RWPE2 (cell line): ENCODE measurements around the gene CTNNA1.

Source experiments
- ATAC-seq: fragments of 200-7000 bp; cut with Tn5 transposase; 3 replicates; pipeline ENCODE4 v1.9.1; 2021; ENCODE audit warnings: low read depth
- DNase-seq: peaks from one replicate; pipeline ENCODE4 v3.0.0-alpha.2; 2020; ENCODE audit warnings: low spot score
- H3K27ac ChIP-seq: fragments of 450-650 bp; 2 replicates; pipeline ENCODE4 v1.5.1; 2017; ENCODE audit warnings: mild to moderate bottlenecking; ENCODE audit not compliant: poor library complexity, severe bottlenecking
- H3K27me3 ChIP-seq: fragments of 250-450 bp; sonication (Bioruptor Pico); 2 replicates; pipeline ENCODE4 v1.5.1; 2021; ENCODE audit warnings: mild to moderate bottlenecking, moderate library complexity; ENCODE audit not compliant: insufficient read depth, poor library complexity, severe bottlenecking
- H3K36me3 ChIP-seq: fragments of 250-450 bp; sonication (Bioruptor Pico); 2 replicates; pipeline ENCODE4 v1.5.1; 2020; ENCODE audit warnings: low read depth, mild to moderate bottlenecking, moderate library complexity
- H3K4me1 ChIP-seq: fragments of 250-450 bp; sonication (Bioruptor Pico); 2 replicates; pipeline ENCODE4 v1.5.1; 2021; ENCODE audit warnings: mild to moderate bottlenecking, moderate library complexity; ENCODE audit not compliant: insufficient read depth, poor library complexity, severe bottlenecking
- H3K4me3 ChIP-seq: fragments of 250-450 bp; sonication (Bioruptor Pico); 2 replicates; pipeline ENCODE4 v1.5.1; 2021; ENCODE audit warnings: mild to moderate bottlenecking, moderate library complexity; ENCODE audit not compliant: severe bottlenecking
- H3K9me3 ChIP-seq: fragments of 250-450 bp; sonication (Bioruptor Pico); 2 replicates; pipeline ENCODE4 v1.5.1; 2021; ENCODE audit warnings: mild to moderate bottlenecking, moderate library complexity; ENCODE audit not compliant: severe bottlenecking
- TF ChIP-seq, protein P1 (sequence below): fragments of 450-650 bp; IDR thresholded peaks from one replicate; pipeline ENCODE4 v1.5.1; 2017; ENCODE audit warnings: mild to moderate bottlenecking, moderate library complexity; ENCODE audit not compliant: poor library complexity, severe bottlenecking

The CTNNA1 gene

GRCh38 chr5:138967791-138968448 is 214.7 kb downstream of the CTNNA1 start:
- H3K4me1 ChIP-seq = no peaks in the 10 kb centered on the region
- no peaks in the 10 kb centered on the region for H3K9me3 ChIP-seq
- ATAC-seq = no peak
- DNase-seq = peak; percentile 43
- H3K27ac ChIP-seq = no peak overlapping the region
- TF ChIP-seq, protein P1, sequence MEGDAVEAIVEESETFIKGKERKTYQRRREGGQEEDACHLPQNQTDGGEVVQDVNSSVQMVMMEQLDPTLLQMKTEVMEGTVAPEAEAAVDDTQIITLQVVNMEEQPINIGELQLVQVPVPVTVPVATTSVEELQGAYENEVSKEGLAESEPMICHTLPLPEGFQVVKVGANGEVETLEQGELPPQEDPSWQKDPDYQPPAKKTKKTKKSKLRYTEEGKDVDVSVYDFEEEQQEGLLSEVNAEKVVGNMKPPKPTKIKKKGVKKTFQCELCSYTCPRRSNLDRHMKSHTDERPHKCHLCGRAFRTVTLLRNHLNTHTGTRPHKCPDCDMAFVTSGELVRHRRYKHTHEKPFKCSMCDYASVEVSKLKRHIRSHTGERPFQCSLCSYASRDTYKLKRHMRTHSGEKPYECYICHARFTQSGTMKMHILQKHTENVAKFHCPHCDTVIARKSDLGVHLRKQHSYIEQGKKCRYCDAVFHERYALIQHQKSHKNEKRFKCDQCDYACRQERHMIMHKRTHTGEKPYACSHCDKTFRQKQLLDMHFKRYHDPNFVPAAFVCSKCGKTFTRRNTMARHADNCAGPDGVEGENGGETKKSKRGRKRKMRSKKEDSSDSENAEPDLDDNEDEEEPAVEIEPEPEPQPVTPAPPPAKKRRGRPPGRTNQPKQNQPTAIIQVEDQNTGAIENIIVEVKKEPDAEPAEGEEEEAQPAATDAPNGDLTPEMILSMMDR = no peak
- no peaks in the 10 kb centered on the region for H3K36me3 ChIP-seq
- H3K27me3 ChIP-seq = no peaks in the 10 kb centered on the region
- no peak overlapping the region for H3K4me3 ChIP-seq

- no peak overlapping the region for H3K27ac ChIP-seq
- DNase-seq (peak; percentile 17), ATAC-seq (no peak)
- H3K4me1 ChIP-seq = no peaks in the 10 kb centered on the region
- no peaks in the 10 kb centered on the region for H3K36me3 ChIP-seq
- H3K9me3 ChIP-seq = no peaks in the 10 kb centered on the region
- H3K27me3 ChIP-seq = no peaks in the 10 kb centered on the region
- H3K4me3 ChIP-seq = no peak overlapping the region
- TF ChIP-seq, protein P1 = no peak
These were observed 215.4 kb downstream of the CTNNA1 start for GRCh38 chr5:138968601-138969000.

DNA sequence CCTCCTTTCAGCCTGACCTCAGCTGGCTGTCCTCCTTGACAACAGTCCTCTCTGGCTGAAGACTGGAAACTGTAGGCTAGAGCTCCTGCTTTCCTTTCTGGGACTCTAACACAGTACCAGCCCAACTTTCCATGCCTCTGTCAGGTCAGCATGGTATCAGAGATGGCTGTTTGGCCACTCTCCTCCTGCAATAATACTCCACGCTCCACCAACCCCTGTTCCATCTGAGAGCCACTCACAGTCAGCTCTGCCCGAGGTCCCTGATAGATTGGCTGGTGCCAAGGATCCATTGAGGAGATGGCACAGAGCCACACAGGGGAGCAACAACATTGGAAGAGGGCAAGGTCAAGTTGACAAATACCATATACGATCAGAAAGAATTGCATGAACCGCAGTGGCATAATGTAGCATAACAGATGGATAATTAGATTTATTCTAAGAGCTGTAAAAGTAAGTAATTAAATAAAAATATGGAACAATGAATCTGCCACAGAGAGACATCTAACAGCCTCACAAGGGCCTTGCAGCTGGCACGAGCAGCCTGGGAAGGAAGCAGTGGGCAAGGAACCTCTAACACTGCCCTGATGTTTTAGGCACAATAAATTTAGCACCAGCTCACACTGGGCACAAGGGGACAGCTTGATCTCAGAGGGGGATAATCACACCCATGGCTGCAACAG is 216.2 kb downstream of the CTNNA1 start:
- ATAC-seq (no peak), DNase-seq (peak; percentile 31)
- no peaks in the 10 kb centered on the region for H3K9me3 ChIP-seq
- no peaks in the 10 kb centered on the region for H3K36me3 ChIP-seq
- no peaks in the 10 kb centered on the region for H3K27me3 ChIP-seq
- no peak overlapping the region for H3K4me3 ChIP-seq
- no peak overlapping the region for H3K27ac ChIP-seq
- TF ChIP-seq, protein P1 = no peak
- no peaks in the 10 kb centered on the region for H3K4me1 ChIP-seq

DNA sequence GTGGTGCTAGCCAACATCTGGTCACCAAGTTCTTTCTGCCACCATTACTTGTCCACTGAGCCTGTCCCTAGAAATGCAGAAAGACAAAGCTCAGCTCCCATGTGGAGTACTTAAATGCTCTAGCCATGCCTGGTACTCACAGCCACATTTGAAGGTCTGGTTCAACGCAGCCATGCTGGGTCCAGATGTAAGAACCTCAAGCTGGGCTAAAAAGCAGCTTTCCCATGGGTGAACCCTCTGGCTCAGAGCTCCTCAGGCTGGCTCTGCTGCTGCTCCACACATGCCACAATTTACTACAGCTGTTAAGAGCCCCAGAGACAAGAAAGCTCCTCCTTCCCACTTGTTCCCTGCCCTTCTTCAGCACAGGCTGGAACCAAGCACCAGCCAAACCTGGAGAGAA is 219.0 kb downstream of the CTNNA1 start:
- ATAC-seq (no peak), DNase-seq (no peak)
- H3K4me1 ChIP-seq = no peaks in the 10 kb centered on the region
- TF ChIP-seq, protein P1 = no peak
- H3K27me3 ChIP-seq = no peaks in the 10 kb centered on the region
- no peaks in the 10 kb centered on the region for H3K9me3 ChIP-seq
- no peak overlapping the region for H3K27ac ChIP-seq
- no peaks in the 10 kb centered on the region for H3K36me3 ChIP-seq
- no peak overlapping the region for H3K4me3 ChIP-seq

GRCh38 chr5:138972836-138973235 is 219.6 kb downstream of the CTNNA1 start:
- Histone ChIP-seq H3K36me3 (no peaks in the 10 kb centered on the region), H3K4me1 (no peaks in the 10 kb centered on the region), H3K4me3 (no peak overlapping the region), H3K27me3 (no peaks in the 10 kb centered on the region), H3K9me3 (no peaks in the 10 kb centered on the region), H3K27ac (no peak overlapping the region)
- no peak for ATAC-seq
- DNase-seq = no peak
- TF ChIP-seq, protein P1 = no peak
